DOHH2 (cell line): ENCODE data around the gene RPS27A.

Source experiments
- H3F3A ChIP-seq: fragments of 200-600 bp; sonication (generic), shearing (Covaris generic); 2 replicates; pipeline ENCODE4 v1.6.0; 2016; ENCODE audit warnings: antibody characterized with exemption, mild to moderate bottlenecking; ENCODE audit not compliant: control insufficient read depth, insufficient read depth
- H3K27ac ChIP-seq: fragments of 200-600 bp; sonication (generic); 2 replicates; pipeline ENCODE4 v1.5.1; 2014; ENCODE audit warnings: low read depth, mild to moderate bottlenecking, low read length, moderate library complexity
- H3K27me3 ChIP-seq: fragments of 200-600 bp; sonication (generic); 2 replicates; pipeline ENCODE4 v1.6.1; 2014; ENCODE audit warnings: mild to moderate bottlenecking, low read length, mixed read lengths; ENCODE audit not compliant: control insufficient read depth
- H3K36me3 ChIP-seq: fragments of 200-600 bp; sonication (generic); 2 replicates; pipeline ENCODE4 v1.6.1; 2014; ENCODE audit warnings: mild to moderate bottlenecking, low read length, moderate library complexity, mixed read lengths; ENCODE audit not compliant: control insufficient read depth
- H3K4me1 ChIP-seq: fragments of 200-600 bp; sonication (generic); 2 replicates; pipeline ENCODE4 v1.6.1; 2014; ENCODE audit warnings: mild to moderate bottlenecking, low read length, mixed read lengths; ENCODE audit not compliant: control insufficient read depth
- H3K4me2 ChIP-seq: fragments of 200-600 bp; sonication (generic); 2 replicates; pipeline ENCODE4 v1.6.0; 2014; ENCODE audit warnings: mild to moderate bottlenecking, low read length, moderate library complexity
- H3K4me3 ChIP-seq: fragments of 200-600 bp; sonication (generic); 2 replicates; pipeline ENCODE4 v1.5.1; 2014; ENCODE audit warnings: mild to moderate bottlenecking, low read length, mixed read lengths
- H3K79me2 ChIP-seq: fragments of 200-600 bp; sonication (generic); 2 replicates; pipeline ENCODE4 v1.6.1; 2014; ENCODE audit warnings: mild to moderate bottlenecking, low read length, mixed read lengths; ENCODE audit not compliant: control insufficient read depth
- H3K9me2 ChIP-seq: fragments of 200-600 bp; sonication (generic); replicated peaks from 2 replicates; pipeline ENCODE4 v1.6.1; 2014; ENCODE audit warnings: mild to moderate bottlenecking, low read length, mixed read lengths; ENCODE audit not compliant: control insufficient read depth
- H3K9me3 ChIP-seq: fragments of 200-600 bp; sonication (generic); 2 replicates; pipeline ENCODE4 v1.6.1; 2014; ENCODE audit warnings: antibody characterized with exemption, low read length, mixed read lengths; ENCODE audit not compliant: control insufficient read depth, insufficient read depth
- H4K20me1 ChIP-seq: fragments of 200-600 bp; sonication (generic); 2 replicates; pipeline ENCODE4 v1.6.0; 2014; ENCODE audit warnings: low read depth, mild to moderate bottlenecking, antibody characterized with exemption, low read length, moderate library complexity; ENCODE audit not compliant: control insufficient read depth, insufficient read depth
- EZH2phosphoT487 ChIP-seq: fragments of 200-600 bp; sonication (generic); IDR thresholded peaks from 2 replicates; pipeline ENCODE4 v1.6.1; 2017; ENCODE audit warnings: borderline replicate concordance, mild to moderate bottlenecking, antibody characterized with exemption, low read length, moderate library complexity, mixed read lengths
- TF ChIP-seq, protein P1 (sequence below): fragments of 200-600 bp; sonication (generic); IDR thresholded peaks from one replicate; pipeline ENCODE4 v1.5.1; 2014; ENCODE audit warnings: antibody characterized with exemption, mild to moderate bottlenecking, low read depth, low read length; ENCODE audit not compliant: poor library complexity, severe bottlenecking

The RPS27A gene

DNA sequence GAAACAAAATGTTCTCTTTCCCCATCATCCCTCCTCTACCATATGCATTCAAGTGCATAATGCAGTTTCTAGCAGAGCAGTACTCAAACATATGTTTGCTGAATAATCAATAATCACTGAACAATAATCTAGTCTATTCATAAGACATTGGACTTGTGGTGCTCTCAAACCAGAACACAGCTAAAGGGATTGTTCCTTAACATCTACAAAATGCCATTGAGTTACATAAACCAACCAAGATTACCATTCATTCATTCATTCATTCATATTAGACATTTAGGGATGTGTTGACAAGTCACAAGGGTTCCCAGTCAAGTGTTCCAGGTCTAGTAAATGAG, 4.3 kb upstream of the RPS27A start:
- H3K27me3 ChIP-seq, result no peaks in the 10 kb centered on the region
- peak overlapping the region; percentile 59 for H3K4me2 ChIP-seq
- H3K27ac ChIP-seq, result no peak overlapping the region

DNA sequence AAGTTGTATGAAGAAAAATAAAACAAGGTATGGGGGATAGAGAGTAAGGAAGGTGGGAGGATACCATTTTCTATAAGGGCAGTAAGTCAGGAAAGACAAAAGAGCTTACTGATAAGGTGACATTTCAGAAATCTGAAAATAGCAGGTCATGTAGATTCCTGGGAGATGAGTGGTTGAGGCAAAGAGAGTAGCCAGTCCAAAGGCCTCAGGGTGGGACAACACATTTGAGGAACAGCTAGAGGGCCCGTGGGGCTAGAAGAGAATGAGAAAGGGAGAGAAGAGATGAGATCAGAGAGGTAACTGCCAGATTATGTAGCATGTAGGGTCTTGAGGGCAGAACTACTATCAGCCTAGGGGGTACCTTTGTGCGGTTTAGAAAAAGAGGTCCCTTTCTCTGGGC, 3.3 kb upstream of the RPS27A start:
- H3K27ac ChIP-seq, result no peak overlapping the region
- H3F3A ChIP-seq, result peaks cover 21% of the 10 kb centered on the region
- TF ChIP-seq, protein P1, sequence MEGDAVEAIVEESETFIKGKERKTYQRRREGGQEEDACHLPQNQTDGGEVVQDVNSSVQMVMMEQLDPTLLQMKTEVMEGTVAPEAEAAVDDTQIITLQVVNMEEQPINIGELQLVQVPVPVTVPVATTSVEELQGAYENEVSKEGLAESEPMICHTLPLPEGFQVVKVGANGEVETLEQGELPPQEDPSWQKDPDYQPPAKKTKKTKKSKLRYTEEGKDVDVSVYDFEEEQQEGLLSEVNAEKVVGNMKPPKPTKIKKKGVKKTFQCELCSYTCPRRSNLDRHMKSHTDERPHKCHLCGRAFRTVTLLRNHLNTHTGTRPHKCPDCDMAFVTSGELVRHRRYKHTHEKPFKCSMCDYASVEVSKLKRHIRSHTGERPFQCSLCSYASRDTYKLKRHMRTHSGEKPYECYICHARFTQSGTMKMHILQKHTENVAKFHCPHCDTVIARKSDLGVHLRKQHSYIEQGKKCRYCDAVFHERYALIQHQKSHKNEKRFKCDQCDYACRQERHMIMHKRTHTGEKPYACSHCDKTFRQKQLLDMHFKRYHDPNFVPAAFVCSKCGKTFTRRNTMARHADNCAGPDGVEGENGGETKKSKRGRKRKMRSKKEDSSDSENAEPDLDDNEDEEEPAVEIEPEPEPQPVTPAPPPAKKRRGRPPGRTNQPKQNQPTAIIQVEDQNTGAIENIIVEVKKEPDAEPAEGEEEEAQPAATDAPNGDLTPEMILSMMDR, result no peak
- TF ChIP-seq EZH2phosphoT487, result no peak
- peaks cover 82% of the 10 kb centered on the region for H3K79me2 ChIP-seq
- peaks cover 36% of the 10 kb centered on the region for H3K36me3 ChIP-seq
- no peaks in the 10 kb centered on the region for H3K9me2 ChIP-seq
- peaks cover 37% of the 10 kb centered on the region for H3K4me1 ChIP-seq
- H3K9me3 ChIP-seq, result no peaks in the 10 kb centered on the region
- H3K4me3 ChIP-seq, result no peak overlapping the region
- no peaks in the 10 kb centered on the region for H3K27me3 ChIP-seq
- peaks cover 1% of the 10 kb centered on the region for H4K20me1 ChIP-seq
- H3K4me2 ChIP-seq, result no peak overlapping the region

More for the DNA sequence above, 4.3 kb upstream of the RPS27A start:
- H3K36me3 ChIP-seq, result peaks cover 28% of the 10 kb centered on the region
- peaks cover 30% of the 10 kb centered on the region for H3K4me1 ChIP-seq
- H3K79me2 ChIP-seq, result peaks cover 72% of the 10 kb centered on the region
- no peaks in the 10 kb centered on the region for H3K9me3 ChIP-seq
- no peaks in the 10 kb centered on the region for H3K9me2 ChIP-seq
- peaks cover 13% of the 10 kb centered on the region for H3F3A ChIP-seq
- no peaks in the 10 kb centered on the region; the same call in 1 of the 2 replicates for H4K20me1 ChIP-seq
- TF ChIP-seq, protein P1, result no peak
- no peak for TF ChIP-seq EZH2phosphoT487
- peak overlapping the region; percentile 44 for H3K4me3 ChIP-seq

DNA sequence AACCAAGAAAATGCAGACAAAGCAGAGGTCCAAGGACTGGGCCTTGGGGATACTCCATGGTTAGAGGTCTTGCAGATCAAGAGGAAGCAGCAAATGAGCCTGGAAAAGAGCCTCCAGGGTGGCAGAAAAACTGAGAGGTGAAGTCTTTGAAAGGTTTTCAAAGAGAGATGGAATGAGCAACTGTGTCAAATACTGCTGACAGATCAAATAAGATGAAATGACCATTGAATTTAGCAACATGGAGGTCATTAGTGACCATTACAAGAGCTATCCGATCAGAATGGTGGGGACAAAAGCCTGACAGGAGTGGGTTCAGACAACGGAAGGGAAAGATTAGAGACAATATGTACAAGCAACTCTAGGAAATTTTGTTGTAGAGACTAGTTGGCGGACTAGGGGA, 1.9 kb upstream of the RPS27A start:
- Histone ChIP-seq H3K9me3 (no peaks in the 10 kb centered on the region), H3K27ac (no peak overlapping the region), H3K27me3 (no peaks in the 10 kb centered on the region), H3K79me2 (peaks cover 84% of the 10 kb centered on the region), H3K9me2 (no peaks in the 10 kb centered on the region), H3K4me1 (peaks cover 47% of the 10 kb centered on the region), H3K4me3 (peak overlapping the region; percentile 99; the same call in 1 of the 2 replicates), H4K20me1 (peaks cover 4% of the 10 kb centered on the region), H3K36me3 (peaks cover 49% of the 10 kb centered on the region), H3F3A (peaks cover 34% of the 10 kb centered on the region), H3K4me2 (peak overlapping the region; percentile 88)
- TF ChIP-seq, protein P1, result no peak
- TF ChIP-seq EZH2phosphoT487, result no peak
